ENCODE data around the gene MED25. TPM values are rescaled to one million over a fixed set of nuclear protein-coding genes. Genes with fewer than 3 reads are reported as not detected.

The MED25 gene
- total and polyA plus RNA-seq, 2 of the 4 experiments (the other 2 are of a cell fraction): 4.7 to 38.5 TPM

DNA sequence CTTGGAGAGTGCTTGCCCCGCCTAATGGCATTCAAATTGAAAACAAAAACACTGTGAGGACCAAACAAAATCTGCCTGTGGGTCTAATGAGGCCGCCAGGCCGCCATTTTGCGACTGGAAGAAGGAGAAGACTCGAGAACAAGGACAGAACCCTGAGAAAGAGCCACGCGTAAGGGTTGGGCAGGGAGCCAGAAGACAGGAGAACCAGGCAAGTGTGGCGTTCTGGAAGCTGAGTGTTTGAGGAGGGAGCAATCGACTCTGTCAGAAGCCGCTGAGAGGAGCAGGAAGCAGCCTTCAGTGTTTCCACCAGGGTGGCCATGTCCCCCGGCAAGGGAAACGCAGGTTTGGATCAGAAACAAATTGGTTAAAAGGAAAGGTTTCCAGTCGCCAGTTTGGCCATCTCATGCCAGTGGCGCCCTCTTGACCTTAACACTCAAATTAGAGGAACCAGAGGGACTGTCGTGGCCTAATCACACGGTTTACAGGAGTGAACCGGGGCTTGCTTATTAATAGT, 22.7 kb downstream of the MED25 start:
- H2BK120ac ChIP-seq (ENCODE audit: low read depth, low read length): no peak overlapping the region
- H3K23ac ChIP-seq (ENCODE audit: low read depth, low read length): no peak overlapping the region
- peaks cover 43% of the 10 kb centered on the region for H3K36me3 ChIP-seq (ENCODE audit: control insufficient read depth, insufficient read depth, low read length)
- intact Hi-C loops (cut with micrococcal nuclease): no loop called here
- H3K4ac ChIP-seq (ENCODE audit: low read depth, low read length): no peak overlapping the region
- no peak overlapping the region for H2AK9ac ChIP-seq (replicated peaks; ENCODE audit: low read depth, low read length, poor library complexity)
- H3K14ac ChIP-seq (replicated peaks; ENCODE audit: low read depth, low read length): no peak overlapping the region
- no peak overlapping the region for H2AK5ac ChIP-seq (ENCODE audit: low read depth, low read length)
- 82% methylated on average over 10 of the region's 17 CpGs; no CpG with 5 or more reads in 1 of the 2 experiments for WGBS, 2 experiments (ENCODE audit: extremely low coverage in 2 of 2, insufficient read length in 1 of 2)
- no peaks in the 10 kb centered on the region; the same call in 1 of the 2 replicates for H4K20me1 ChIP-seq (ENCODE audit: insufficient read depth, low read length)
- in situ Hi-C loops (cut with MboI; ENCODE audit: low sequenced_read_pairs): no loop called here
- H3K9me3 ChIP-seq (ENCODE audit: control insufficient read depth, insufficient read depth, low read length): no peaks in the 10 kb centered on the region
- H2BK15ac ChIP-seq (ENCODE audit: low read depth, low read length): no peak overlapping the region
- H3K9me1 ChIP-seq (ENCODE audit: insufficient read depth, low read length): peaks cover 9% of the 10 kb centered on the region; the same call in 1 of the 2 replicates
- H4K5ac ChIP-seq (ENCODE audit: low read depth, low read length): no peak overlapping the region
- H4K8ac ChIP-seq (ENCODE audit: low read depth in 2 of 2, low read length in 2 of 2): no peak overlapping the region
- ATAC-seq (ENCODE audit: low read depth) (no peak), DNase-seq (no peak)
- CTCF ChIA-PET: no interaction called here
- no peak overlapping the region for H3K4me3 ChIP-seq (ENCODE audit: insufficient read depth, low read depth, low read length)
- no peak overlapping the region for H2AFZ ChIP-seq (replicated peaks; ENCODE audit: low read length, poor library complexity)
- dilution Hi-C loops (cut with HindIII; ENCODE audit: low sequenced_read_pairs, unreplicated experiment): no loop called here
- H2BK5ac ChIP-seq (ENCODE audit: low read depth, low read length, poor library complexity, severe bottlenecking): no peak overlapping the region
- no peaks in the 10 kb centered on the region for H3K27me3 ChIP-seq (ENCODE audit: control insufficient read depth, insufficient read depth, low read length)
- no peak overlapping the region for H2BK20ac ChIP-seq (ENCODE audit: low read depth, low read length)
- POLR2A ChIA-PET (ENCODE audit: unreplicated experiment): no interaction called here
- TF ChIP-seq, protein P1, sequence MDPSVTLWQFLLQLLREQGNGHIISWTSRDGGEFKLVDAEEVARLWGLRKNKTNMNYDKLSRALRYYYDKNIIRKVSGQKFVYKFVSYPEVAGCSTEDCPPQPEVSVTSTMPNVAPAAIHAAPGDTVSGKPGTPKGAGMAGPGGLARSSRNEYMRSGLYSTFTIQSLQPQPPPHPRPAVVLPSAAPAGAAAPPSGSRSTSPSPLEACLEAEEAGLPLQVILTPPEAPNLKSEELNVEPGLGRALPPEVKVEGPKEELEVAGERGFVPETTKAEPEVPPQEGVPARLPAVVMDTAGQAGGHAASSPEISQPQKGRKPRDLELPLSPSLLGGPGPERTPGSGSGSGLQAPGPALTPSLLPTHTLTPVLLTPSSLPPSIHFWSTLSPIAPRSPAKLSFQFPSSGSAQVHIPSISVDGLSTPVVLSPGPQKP (IDR thresholded peaks at IDR 0.05; ENCODE audit: borderline replicate concordance, low read depth, low read length): no peak
- TF ChIP-seq, protein P2, sequence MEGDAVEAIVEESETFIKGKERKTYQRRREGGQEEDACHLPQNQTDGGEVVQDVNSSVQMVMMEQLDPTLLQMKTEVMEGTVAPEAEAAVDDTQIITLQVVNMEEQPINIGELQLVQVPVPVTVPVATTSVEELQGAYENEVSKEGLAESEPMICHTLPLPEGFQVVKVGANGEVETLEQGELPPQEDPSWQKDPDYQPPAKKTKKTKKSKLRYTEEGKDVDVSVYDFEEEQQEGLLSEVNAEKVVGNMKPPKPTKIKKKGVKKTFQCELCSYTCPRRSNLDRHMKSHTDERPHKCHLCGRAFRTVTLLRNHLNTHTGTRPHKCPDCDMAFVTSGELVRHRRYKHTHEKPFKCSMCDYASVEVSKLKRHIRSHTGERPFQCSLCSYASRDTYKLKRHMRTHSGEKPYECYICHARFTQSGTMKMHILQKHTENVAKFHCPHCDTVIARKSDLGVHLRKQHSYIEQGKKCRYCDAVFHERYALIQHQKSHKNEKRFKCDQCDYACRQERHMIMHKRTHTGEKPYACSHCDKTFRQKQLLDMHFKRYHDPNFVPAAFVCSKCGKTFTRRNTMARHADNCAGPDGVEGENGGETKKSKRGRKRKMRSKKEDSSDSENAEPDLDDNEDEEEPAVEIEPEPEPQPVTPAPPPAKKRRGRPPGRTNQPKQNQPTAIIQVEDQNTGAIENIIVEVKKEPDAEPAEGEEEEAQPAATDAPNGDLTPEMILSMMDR (conservative IDR thresholded peaks at IDR 0.05; ENCODE audit: low read depth, low read length): no peak
- TF ChIP-seq FOS (IDR thresholded peaks at IDR 0.05; ENCODE audit: low read depth, low read length): no peak
- TF ChIP-seq RFX5 (IDR thresholded peaks at IDR 0.05; ENCODE audit: low read depth, low read length): no peak
- TF ChIP-seq, protein P3, sequence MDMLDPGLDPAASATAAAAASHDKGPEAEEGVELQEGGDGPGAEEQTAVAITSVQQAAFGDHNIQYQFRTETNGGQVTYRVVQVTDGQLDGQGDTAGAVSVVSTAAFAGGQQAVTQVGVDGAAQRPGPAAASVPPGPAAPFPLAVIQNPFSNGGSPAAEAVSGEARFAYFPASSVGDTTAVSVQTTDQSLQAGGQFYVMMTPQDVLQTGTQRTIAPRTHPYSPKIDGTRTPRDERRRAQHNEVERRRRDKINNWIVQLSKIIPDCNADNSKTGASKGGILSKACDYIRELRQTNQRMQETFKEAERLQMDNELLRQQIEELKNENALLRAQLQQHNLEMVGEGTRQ (IDR thresholded peaks at IDR 0.05; ENCODE audit: low read depth, low read length): no peak
- TF ChIP-seq MXI1 (IDR thresholded peaks at IDR 0.05; ENCODE audit: borderline replicate concordance, low read depth, low read length): no peak
- TF ChIP-seq CHD1 (IDR thresholded peaks at IDR 0.05; ENCODE audit: low read depth, low read length): no peak
- TF ChIP-seq RCOR1 (IDR thresholded peaks at IDR 0.05; ENCODE audit: insufficient replicate concordance, low read length): no peak
- TF ChIP-seq NFE2L2 (IDR thresholded peaks at IDR 0.05; ENCODE audit: low read depth, low read length): no peak
- TF ChIP-seq BHLHE40 (IDR thresholded peaks at IDR 0.05; ENCODE audit: low read depth, low read length): no peak
- TF ChIP-seq RAD21 (IDR thresholded peaks at IDR 0.05; ENCODE audit: low read length): no peak
- TF ChIP-seq MAFK (IDR thresholded peaks at IDR 0.05; ENCODE audit: low read depth, low read length): no peak
- no peak for TF ChIP-seq CEBPB (IDR thresholded peaks at IDR 0.05; ENCODE audit: low read depth, low read length)
- TF ChIP-seq MAZ (IDR thresholded peaks at IDR 0.05; ENCODE audit: borderline replicate concordance, low read depth, low read length): no peak
- TF ChIP-seq POLR2A (IDR thresholded peaks at IDR 0.05; ENCODE audit: low read depth, low read length): no peak
- no peaks in the 10 kb centered on the region for H3K4me1 ChIP-seq (ENCODE audit: control insufficient read depth, insufficient read depth, low read length)
- H3K56ac ChIP-seq (ENCODE audit: extremely low read depth, insufficient read depth, low read length): no peak overlapping the region
- no peak overlapping the region for H4K91ac ChIP-seq (ENCODE audit: insufficient read depth, low read depth, low read length)
- no peak overlapping the region for H3K4me2 ChIP-seq (ENCODE audit: low read depth, low read length)
- peaks cover 0 to 29% of the 10 kb centered on the region in 2 experiments; a peak in 2 of 4 replicates for H3K79me1 ChIP-seq (ENCODE audit: low read depth in 1 of 2, low read length in 2 of 2)
- BruUV-seq (replicated peaks): no TSS peak
- H3K18ac ChIP-seq (ENCODE audit: low read depth, low read length): no peak overlapping the region
- no peak overlapping the region for H3K9ac ChIP-seq (ENCODE audit: low read depth, low read length)
- H3K27ac ChIP-seq (ENCODE audit: insufficient read depth, low read length): no peak overlapping the region

Data from IMR-90 (cell line).